EH (cell line): ENCODE data around the gene CEP104.

Source experiments
- DNase-seq: peaks from one replicate; pipeline ENCODE4 v3.0.0-alpha.2; 2015; ENCODE audit warnings: low read depth

Gene CEP104

GRCh38 chr1:3856923-3857790, at the start of gene CEP104, which contains the start of gene DFFB:
TSS of gene CEP104 (minus strand) at chr1:3857211. CDS start at chr1:3852407, 4,804 bp downstream.
TSS of gene DFFB (plus strand) at chr1:3857476. CDS start at chr1:3857604, 128 bp downstream.
- DNase-seq = peak; percentile 83

- DNase-seq = no peak
Measured at GRCh38 chr1:3906672-3907020, 49.6 kb upstream of the CEP104 start.

GRCh38 chr1:3905953-3906671, 49.1 kb upstream of the CEP104 start:
- DNase-seq = no peak

- DNase-seq = no peak
Measured at GRCh38 chr1:3905266-3905952, 48.4 kb upstream of the CEP104 start.

GRCh38 chr1:3904843-3905185, 47.8 kb upstream of the CEP104 start:
- DNase-seq = no peak

GRCh38 chr1:3904006-3904842, 47.2 kb upstream of the CEP104 start:
- DNase-seq = no peak

- no peak for DNase-seq
Measured at GRCh38 chr1:3903141-3904005, 46.4 kb upstream of the CEP104 start.

GRCh38 chr1:3902571-3903091, 45.6 kb upstream of the CEP104 start:
- DNase-seq = no peak

GRCh38 chr1:3902111-3902511, 45.1 kb upstream of the CEP104 start:
- DNase-seq = no peak

GRCh38 chr1:3900969-3901529, 44.0 kb upstream of the CEP104 start:
- peak; percentile 96 for DNase-seq

- DNase-seq = peak; percentile 99
Measured at GRCh38 chr1:3900150-3900968, 43.3 kb upstream of the CEP104 start, which contains the start of gene C1orf174. TSS of gene C1orf174 (minus strand) at chr1:3900272. CDS start at chr1:3900186, 86 bp downstream.

GRCh38 chr1:3899754-3900149, 42.7 kb upstream of the CEP104 start:
- peak; percentile 6 for DNase-seq

GRCh38 chr1:3898994-3899753, 42.2 kb upstream of the CEP104 start:
- no peak for DNase-seq

GRCh38 chr1:3898475-3898735, 41.4 kb upstream of the CEP104 start:
- DNase-seq = no peak

GRCh38 chr1:3896396-3897000, 39.5 kb upstream of the CEP104 start:
- no peak for DNase-seq

GRCh38 chr1:3895951-3896325, 38.9 kb upstream of the CEP104 start:
- no peak for DNase-seq

- peak; percentile 70 for DNase-seq
Measured at GRCh38 chr1:3895279-3895950, 38.4 kb upstream of the CEP104 start.
